ENCODE data around the gene NUP50. TPM values are rescaled to one million over a fixed set of nuclear protein-coding genes. Genes with fewer than 3 reads are reported as not detected.

The NUP50 gene
- total RNA-seq, 2 experiments from 2014 or later: 158 to 166 TPM

Other genes with a start within 250 kb of the NUP50 start
- under 1 TPM in 1 of 2 experiments, not detected in 1; 0.53 TPM for gene PHF21B, start 153.9 kb upstream of the NUP50 start, total RNA-seq
- 10 to 100 TPM; 38.1 to 41.3 TPM for gene KIAA0930, start 77.0 kb downstream of the NUP50 start, total RNA-seq
- not detected for gene UPK3A, start 121.0 kb downstream of the NUP50 start, total RNA-seq
- 10 to 100 TPM; 27.7 to 28.0 TPM for gene FAM118A, start 146.0 kb downstream of the NUP50 start, total RNA-seq
- under 1 TPM; 0.48 to 0.55 TPM for gene SMC1B, start 249.7 kb downstream of the NUP50 start, total RNA-seq
- gene RIBC2, start 249.8 kb downstream of the NUP50 start, total RNA-seq: 10 to 100 TPM; 12.4 to 13.3 TPM

Measured in activated CD8-positive, alpha-beta memory T cell treated with anti-CD3 and anti-CD28 coated beads for 36 hours (primary cell).